Lower leg skin (tissue), 3 donors: Measurements from ENCODE around the gene ATP2A2.

Source experiments
- POLR2A ChIP-seq, 2 donors: fragments of 450-650 bp; IDR thresholded peaks; one replicate each; pipeline ENCODE4 v1.6.1; 2016 to 2017; ENCODE audit warnings: antibody characterized with exemption in 2 of 2, mild to moderate bottlenecking in 1 of 2, moderate library complexity in 1 of 2
- TF ChIP-seq, protein P1 (sequence below), 3 donors: fragments of 450-650 bp; IDR thresholded peaks; one replicate each; pipeline ENCODE4 v1.5.1; 2016; ENCODE audit warnings: antibody characterized with exemption in 3 of 3, mild to moderate bottlenecking in 3 of 3, moderate library complexity in 2 of 3

DNA sequence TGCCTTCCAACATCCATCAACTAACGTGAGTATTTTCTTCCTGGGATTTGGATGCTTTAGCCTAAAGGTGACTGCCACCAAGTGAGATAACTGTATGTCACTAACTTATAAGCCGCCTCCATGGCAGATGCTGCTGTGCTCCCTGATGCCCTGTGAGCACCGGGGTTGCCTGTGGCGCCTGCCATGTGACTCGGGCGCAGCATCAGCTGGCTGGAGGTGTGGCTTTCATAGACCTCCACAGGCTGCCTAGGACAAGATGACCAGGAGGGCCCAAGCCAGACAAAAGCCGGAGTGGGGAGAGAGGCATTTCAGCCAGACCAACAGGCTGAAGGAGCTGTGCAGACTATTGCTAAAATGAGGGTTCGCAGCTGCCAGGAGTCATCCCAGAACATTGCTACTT, 66.7 kb downstream of the ATP2A2 start:
- TF ChIP-seq, protein P1, sequence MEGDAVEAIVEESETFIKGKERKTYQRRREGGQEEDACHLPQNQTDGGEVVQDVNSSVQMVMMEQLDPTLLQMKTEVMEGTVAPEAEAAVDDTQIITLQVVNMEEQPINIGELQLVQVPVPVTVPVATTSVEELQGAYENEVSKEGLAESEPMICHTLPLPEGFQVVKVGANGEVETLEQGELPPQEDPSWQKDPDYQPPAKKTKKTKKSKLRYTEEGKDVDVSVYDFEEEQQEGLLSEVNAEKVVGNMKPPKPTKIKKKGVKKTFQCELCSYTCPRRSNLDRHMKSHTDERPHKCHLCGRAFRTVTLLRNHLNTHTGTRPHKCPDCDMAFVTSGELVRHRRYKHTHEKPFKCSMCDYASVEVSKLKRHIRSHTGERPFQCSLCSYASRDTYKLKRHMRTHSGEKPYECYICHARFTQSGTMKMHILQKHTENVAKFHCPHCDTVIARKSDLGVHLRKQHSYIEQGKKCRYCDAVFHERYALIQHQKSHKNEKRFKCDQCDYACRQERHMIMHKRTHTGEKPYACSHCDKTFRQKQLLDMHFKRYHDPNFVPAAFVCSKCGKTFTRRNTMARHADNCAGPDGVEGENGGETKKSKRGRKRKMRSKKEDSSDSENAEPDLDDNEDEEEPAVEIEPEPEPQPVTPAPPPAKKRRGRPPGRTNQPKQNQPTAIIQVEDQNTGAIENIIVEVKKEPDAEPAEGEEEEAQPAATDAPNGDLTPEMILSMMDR (IDR thresholded peaks at IDR 0.05), result no peak
- no peak for TF ChIP-seq POLR2A (IDR thresholded peaks at IDR 0.05)
